Measurements from ENCODE around the gene ZMYM4.

GRCh38 chr1:35284852-35285251 lies 16.3 kb downstream of the ZMYM4 start:
- TF ChIP-seq POLR2AphosphoS5 (IDR thresholded peaks at IDR 0.05; ENCODE audit: insufficient read depth in 1 of 2, low read depth in 1 of 2) (no peak), POLR2A (IDR thresholded peaks at IDR 0.05) (no peak), CTCF (IDR thresholded peaks at IDR 0.05) (no peak)
